ENCODE data around the gene ACTR2.
"Not testable (repeated sequence)": the region's sequence is repeated elsewhere in the genome, so short reads cannot be mapped to it uniquely, and the experiment has no call there.

Gene ACTR2

GRCh38 chr2:65314801-65315441, 87.3 kb downstream of the ACTR2 start:
- no peak for DNase-seq

- DNase-seq: no peak
These were observed 88.4 kb downstream of the ACTR2 start for GRCh38 chr2:65316072-65316471.

DNA sequence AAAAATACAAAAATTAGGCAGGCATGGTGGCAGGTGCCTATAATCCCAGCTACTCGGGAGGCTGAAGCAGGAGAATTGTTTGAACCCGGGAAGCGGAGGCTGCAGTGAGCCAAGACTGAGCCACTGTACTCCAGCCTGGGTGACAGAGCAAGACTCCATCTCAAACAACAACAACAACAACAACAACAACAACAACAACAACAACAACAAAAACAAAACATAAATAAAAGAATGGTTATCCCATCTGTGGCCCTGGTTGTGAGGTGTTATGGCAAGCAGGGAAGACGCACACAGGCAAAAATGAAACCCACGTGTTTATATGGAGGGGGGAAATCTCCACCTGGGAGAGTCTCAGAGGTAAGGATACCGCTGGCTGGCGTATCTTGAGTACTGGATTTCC, 89.7 kb downstream of the ACTR2 start:
- DNase-seq: not testable (repeated sequence)

GRCh38 chr2:65317841-65318240, 90.2 kb downstream of the ACTR2 start:
- DNase-seq: no peak

- no peak for DNase-seq
These were observed 91.5 kb downstream of the ACTR2 start for GRCh38 chr2:65319072-65319673.

GRCh38 chr2:65319674-65320041, 92.0 kb downstream of the ACTR2 start:
- no peak for DNase-seq

GRCh38 chr2:65320042-65320725, 92.6 kb downstream of the ACTR2 start:
- DNase-seq: no peak
